ENCODE measurements around the gene PRKAA2.

DNA sequence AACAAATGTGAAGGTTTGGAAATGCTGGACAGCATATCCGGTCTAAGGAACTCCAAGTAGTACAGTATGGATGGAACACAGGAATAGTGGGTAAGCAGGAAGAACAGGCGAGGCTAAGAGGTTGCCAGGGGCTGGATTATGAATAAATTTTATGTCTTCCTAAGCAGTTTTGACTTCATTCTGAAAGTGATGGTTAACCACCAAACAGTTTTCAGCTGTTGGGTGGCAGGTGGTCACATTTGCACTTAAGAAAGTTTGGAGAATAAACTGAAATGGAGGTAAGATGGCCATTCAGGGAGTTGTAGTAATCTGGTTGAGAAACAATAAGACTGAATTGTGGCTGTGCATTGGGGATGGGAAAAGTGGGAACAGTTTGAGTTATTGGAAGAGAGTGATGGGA, 83.8 kb downstream of the PRKAA2 start:
- TF ChIP-seq POLR2A (IDR thresholded peaks at IDR 0.05; ENCODE audit: low read depth, low read length): no peak
- TF ChIP-seq TAF1 (IDR thresholded peaks at IDR 0.05; ENCODE audit: low read depth, low read length): no peak
- no peak for TF ChIP-seq POLR2AphosphoS5 (IDR thresholded peaks at IDR 0.05; ENCODE audit: low read depth, low read length)
- no peak for TF ChIP-seq SPI1 (IDR thresholded peaks at IDR 0.05; ENCODE audit: low read depth, low read length)
